HL-60/S4 (cell line): Measurements from ENCODE around the gene BTF3L4.

Experiments used
- in situ Hi-C: fragments of 300-500 bp; cut with MboI; formaldehyde crosslinking; loops from 2 replicates; pipeline ENCODE4 v1.14.3; 2022; ENCODE audit warnings: low sequenced_read_pairs

The BTF3L4 gene

GRCh38 chr1:52122384-52122783 is 66.3 kb downstream of the BTF3L4 start:
- in situ Hi-C loops: loop anchor here (10.0 kb wide), 1 partner anchor 562 kb away; no protein-coding TSS in a partner anchor

- in situ Hi-C loops: loop anchor here (10.0 kb wide), 1 partner anchor 561 kb away; no protein-coding TSS in a partner anchor
Observed at GRCh38 chr1:52123622-52124021, 67.5 kb downstream of the BTF3L4 start.

DNA sequence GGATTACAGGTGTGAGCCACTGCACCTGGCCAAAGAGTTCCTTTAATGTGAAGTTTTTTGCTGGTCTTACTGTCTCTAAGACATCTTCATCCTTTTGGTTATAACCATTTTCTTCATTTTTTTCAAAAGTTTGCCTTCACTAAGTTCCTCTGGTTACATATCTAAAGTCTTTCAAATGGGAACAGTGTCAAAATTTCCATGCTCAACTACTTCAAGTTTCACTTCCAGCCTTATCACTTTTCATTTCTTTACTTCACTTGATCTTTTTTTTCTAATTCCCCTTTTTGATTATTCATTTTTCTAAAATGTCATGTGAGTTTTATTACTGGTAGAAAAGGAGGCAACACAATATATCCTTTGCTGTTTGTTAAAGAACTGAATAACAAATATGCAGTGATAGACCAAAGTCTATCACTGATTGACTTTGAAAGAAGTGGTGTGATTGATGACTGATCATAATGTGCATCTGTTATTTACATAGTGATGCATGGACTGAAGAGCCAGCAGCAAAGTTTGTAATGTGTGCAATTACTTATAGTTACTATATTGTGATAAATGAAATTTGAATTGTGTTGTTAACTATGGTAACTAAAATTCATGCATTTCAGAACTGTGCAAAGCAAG is 69.8 kb downstream of the BTF3L4 start:
- in situ Hi-C loops: loop anchor here (10.0 kb wide), 1 partner anchor 559 kb away; no protein-coding TSS in a partner anchor

- in situ Hi-C loops: loop anchor here (10.0 kb wide), 1 partner anchor 557 kb away; no protein-coding TSS in a partner anchor
Observed at GRCh38 chr1:52127181-52128180, 71.4 kb downstream of the BTF3L4 start.

- in situ Hi-C loops: loop anchor here (10.0 kb wide), 1 partner anchor 155 kb away; no protein-coding TSS in a partner anchor
Observed at GRCh38 chr1:52139817-52140540, 83.9 kb downstream of the BTF3L4 start.
